Parathyroid adenoma (tissue), 2 donors: Measurements from ENCODE around the gene AHDC1.

Experiments used
- H2AFZ ChIP-seq: fragments of 300-600 bp; sonication (generic); one replicate; pipeline ENCODE4 v1.7.0; 2017; ENCODE audit warnings: antibody characterized with exemption, mild to moderate bottlenecking
- H3K27ac ChIP-seq: fragments of 300-600 bp; sonication (generic); one replicate; pipeline ENCODE4 v1.7.0; 2017
- H3K27me3 ChIP-seq: fragments of 300-600 bp; sonication (generic); one replicate; pipeline ENCODE4 v1.7.0; 2017; ENCODE audit warnings: low read length; ENCODE audit not compliant: control insufficient read depth, insufficient read depth
- H3K36me3 ChIP-seq: fragments of 300-600 bp; sonication (generic); one replicate; pipeline ENCODE4 v1.7.0; 2017; ENCODE audit warnings: low read length; ENCODE audit not compliant: control insufficient read depth, insufficient read depth
- H3K4me1 ChIP-seq: fragments of 300-600 bp; sonication (generic); one replicate; pipeline ENCODE4 v1.7.0; 2017; ENCODE audit warnings: control low read depth
- H3K4me2 ChIP-seq: fragments of 300-600 bp; sonication (generic); one replicate; pipeline ENCODE4 v1.7.0; 2017; ENCODE audit warnings: low read length
- H3K4me3 ChIP-seq: fragments of 300-600 bp; sonication (generic); one replicate; pipeline ENCODE4 v1.7.0; 2017; ENCODE audit warnings: low read depth, low read length
- H3K79me2 ChIP-seq: fragments of 300-600 bp; sonication (generic); one replicate; pipeline ENCODE4 v1.7.0; 2017; ENCODE audit warnings: control low read depth
- H3K9ac ChIP-seq: fragments of 300-600 bp; sonication (generic); one replicate; pipeline ENCODE4 v1.7.0; 2017; ENCODE audit warnings: mild to moderate bottlenecking
- H3K9me3 ChIP-seq: fragments of 300-600 bp; sonication (generic); one replicate; pipeline ENCODE4 v1.7.0; 2017; ENCODE audit warnings: low read length; ENCODE audit not compliant: control insufficient read depth
- CTCF ChIP-seq: fragments of 300-600 bp; sonication (generic); IDR thresholded peaks from one replicate; pipeline ENCODE4 v1.7.0; 2017; ENCODE audit warnings: antibody characterized with exemption, mild to moderate bottlenecking
- donor health status: primary hyperparathyroidism.

Gene AHDC1

DNA sequence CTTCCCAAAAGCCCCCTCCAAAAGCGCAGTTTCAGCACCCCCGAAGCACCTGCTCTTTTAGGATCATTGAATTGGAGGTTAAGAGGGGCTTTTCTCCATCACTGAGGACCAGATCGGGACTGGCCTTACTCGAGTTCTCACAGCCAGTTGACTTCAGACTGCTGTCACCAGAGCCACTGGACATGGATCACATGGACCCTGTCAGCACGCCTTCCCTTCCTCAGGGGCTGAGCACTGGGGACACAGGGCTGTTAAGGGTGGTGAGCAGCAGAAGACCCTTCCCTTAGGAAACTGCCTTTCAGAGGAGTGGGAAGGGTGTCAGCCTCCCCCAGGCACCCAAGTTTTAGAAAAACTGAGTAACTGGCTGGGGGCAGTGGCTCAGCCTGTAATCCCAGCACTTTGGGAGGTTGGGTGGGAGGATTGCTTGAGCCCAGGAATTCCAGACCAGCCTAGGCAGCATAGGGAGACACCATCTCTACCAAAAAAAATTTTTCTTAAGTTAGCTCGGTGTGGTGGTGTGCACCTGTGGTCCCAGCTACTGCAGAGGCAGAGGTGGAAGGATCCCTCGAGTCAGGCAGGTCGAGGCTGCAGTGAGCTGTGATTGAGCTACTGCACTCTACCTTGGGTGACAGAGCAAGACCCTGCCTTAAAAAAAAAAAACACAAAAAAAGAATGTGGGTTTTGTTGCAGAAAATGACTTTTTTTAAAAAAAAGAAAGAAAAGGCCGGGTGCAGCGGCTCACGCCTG, 31.6 kb upstream of the AHDC1 start:
- no peaks in the 10 kb centered on the region for H3K79me2 ChIP-seq
- no peak overlapping the region for H3K4me2 ChIP-seq
- no peak overlapping the region for H3K27ac ChIP-seq
- H3K4me1 ChIP-seq: no peaks in the 10 kb centered on the region
- no peak overlapping the region for H3K9ac ChIP-seq
- TF ChIP-seq CTCF: no peak
- no peak overlapping the region for H2AFZ ChIP-seq
- no peak overlapping the region for H3K4me3 ChIP-seq
- no peaks in the 10 kb centered on the region for H3K36me3 ChIP-seq
- H3K9me3 ChIP-seq: no peaks in the 10 kb centered on the region
- H3K27me3 ChIP-seq: no peaks in the 10 kb centered on the region

- H3K27ac ChIP-seq: peak within 1 kb of the TSS; percentile 74
- TF ChIP-seq CTCF: no peak
- H3K27me3 ChIP-seq: no peaks in the 10 kb centered on the region
- H2AFZ ChIP-seq: peak within 1 kb of the TSS; percentile 74
- H3K79me2 ChIP-seq: no peaks in the 10 kb centered on the region
- no peaks in the 10 kb centered on the region for H3K36me3 ChIP-seq
- H3K4me3 ChIP-seq: peak within 1 kb of the TSS; percentile 47
- no peaks in the 10 kb centered on the region for H3K9me3 ChIP-seq
- H3K4me1 ChIP-seq: no peaks in the 10 kb centered on the region
- no peak within 1 kb of the TSS for H3K9ac ChIP-seq
- peak within 1 kb of the TSS; percentile 63 for H3K4me2 ChIP-seq
These were observed 31.0 kb upstream of the AHDC1 start, which contains the start of gene FGR for GRCh38 chr1:27634985-27635367. Gene FGR, minus strand, starts transcription at chr1:27635185. Its CDS starts 11,269 bp downstream, at chr1:27623916.

GRCh38 chr1:27634177-27634984, 30.4 kb upstream of the AHDC1 start:
- H3K4me3 ChIP-seq: peak overlapping the region; percentile 47
- peak overlapping the region; percentile 63 for H3K4me2 ChIP-seq
- no peaks in the 10 kb centered on the region for H3K36me3 ChIP-seq
- peak overlapping the region; percentile 74 for H2AFZ ChIP-seq
- no peaks in the 10 kb centered on the region for H3K27me3 ChIP-seq
- H3K79me2 ChIP-seq: no peaks in the 10 kb centered on the region
- no peak for TF ChIP-seq CTCF
- no peaks in the 10 kb centered on the region for H3K4me1 ChIP-seq
- H3K9me3 ChIP-seq: no peaks in the 10 kb centered on the region
- H3K9ac ChIP-seq: no peak overlapping the region
- H3K27ac ChIP-seq: peak overlapping the region; percentile 74

DNA sequence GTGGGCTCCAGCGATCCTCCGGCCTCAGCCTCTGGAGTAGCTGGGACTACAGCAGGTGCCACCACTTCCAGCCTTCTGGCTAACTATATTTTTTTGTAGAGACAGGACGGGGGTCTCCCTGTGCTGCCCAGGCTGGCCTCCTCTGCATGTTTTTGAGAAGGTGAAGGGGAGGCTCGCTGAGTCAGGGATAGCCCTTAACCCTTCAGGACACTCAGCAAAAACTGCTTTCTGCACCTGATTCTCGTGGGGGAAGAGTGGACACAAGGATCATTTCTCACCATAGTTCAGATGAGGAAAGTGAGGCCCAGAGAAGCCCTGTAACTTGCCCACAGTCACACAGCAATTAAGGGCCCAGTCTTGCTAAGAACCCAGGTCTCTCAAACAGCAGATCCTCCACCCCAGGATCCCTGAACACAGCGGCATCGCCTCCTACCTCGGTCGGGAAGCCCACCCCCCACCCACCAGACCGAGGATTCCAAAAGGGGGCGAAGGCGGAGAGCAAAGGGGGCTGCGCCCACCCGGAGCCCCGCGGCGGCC, 29.8 kb upstream of the AHDC1 start:
- H3K79me2 ChIP-seq: no peaks in the 10 kb centered on the region
- H2AFZ ChIP-seq: peak overlapping the region; percentile 74
- H3K27me3 ChIP-seq: no peaks in the 10 kb centered on the region
- H3K27ac ChIP-seq: peak overlapping the region; percentile 74
- peak overlapping the region; percentile 63 for H3K4me2 ChIP-seq
- no peak for TF ChIP-seq CTCF
- H3K36me3 ChIP-seq: no peaks in the 10 kb centered on the region
- peak overlapping the region; percentile 47 for H3K4me3 ChIP-seq
- no peaks in the 10 kb centered on the region for H3K9me3 ChIP-seq
- peaks cover under 1% of the 10 kb centered on the region for H3K4me1 ChIP-seq
- H3K9ac ChIP-seq: no peak overlapping the region
